Mucosa of descending colon (tissue), 3 donors: ENCODE data around the gene CDKAL1. TPM values are rescaled to one million over a fixed set of nuclear protein-coding genes. Genes with fewer than 3 reads are reported as not detected.

Experiments
- ATAC-seq: fragments of 200-7000 bp; cut with Tn5 transposase; one replicate; pipeline ENCODE4 v1.9.1; 2020; ENCODE audit warnings: mild to moderate bottlenecking, moderate library complexity
- DNase-seq, 3 donors: peaks; one replicate each; pipeline ENCODE4 v3.0.0-alpha.2; 2020
- H3K36me3 ChIP-seq: fragments of 200-600 bp; one replicate; pipeline ENCODE4 v1.8.0; 2021; ENCODE audit warnings: low read depth, mild to moderate bottlenecking
- H3K4me1 ChIP-seq: fragments of 200-600 bp; one replicate; pipeline ENCODE4 v1.8.0; 2021; ENCODE audit warnings: low read depth, mild to moderate bottlenecking
- H3K4me3 ChIP-seq: fragments of 200-600 bp; one replicate; pipeline ENCODE4 v1.8.0; 2021; ENCODE audit warnings: mild to moderate bottlenecking
- H3K9me3 ChIP-seq: fragments of 200-600 bp; one replicate; pipeline ENCODE4 v1.8.0; 2021; ENCODE audit warnings: mild to moderate bottlenecking
- intact Hi-C, 2 donors: fragments of 100-400 bp; cut with DNase I in 1 of 2; cut with micrococcal nuclease in 1 of 2; formaldehyde crosslinking; loops; one replicate each; pipeline versions ENCODE4 v1.11.0 to v1.11.1; 2022; cut with DNase I, micrococcal nuclease
- total RNA-seq, 3 donors: library from RNA; stranded (reverse); fragmentation: NEBNext Ultra II Directional in 2 of 3; extraction: Animal tissue kit (Norgen Biotek cat#: 25700) in 2 of 3; gene quantifications; one replicate each; pipeline versions ENCODE4 v1.2.1 to v1.2.4, GENCODE V29; 2021 to 2023
- TF ChIP-seq, protein P1 (sequence below): fragments of 200-600 bp; IDR thresholded peaks from one replicate; pipeline ENCODE4 v1.8.0; 2022; ENCODE audit warnings: antibody characterized with exemption, mild to moderate bottlenecking
- donor health status: DM: no; HTN: no; CAD: no; lungs with moderate emphysema.
- donor health status: DM: no; HTN: no; CAD: no.
- donor health status: DM: no; HTN: yes; CAD: no.

CDKAL1 gene
- total RNA-seq, 3 donors from 2014 or later, result 13.4 to 15.5 (median 15.3) TPM

DNA sequence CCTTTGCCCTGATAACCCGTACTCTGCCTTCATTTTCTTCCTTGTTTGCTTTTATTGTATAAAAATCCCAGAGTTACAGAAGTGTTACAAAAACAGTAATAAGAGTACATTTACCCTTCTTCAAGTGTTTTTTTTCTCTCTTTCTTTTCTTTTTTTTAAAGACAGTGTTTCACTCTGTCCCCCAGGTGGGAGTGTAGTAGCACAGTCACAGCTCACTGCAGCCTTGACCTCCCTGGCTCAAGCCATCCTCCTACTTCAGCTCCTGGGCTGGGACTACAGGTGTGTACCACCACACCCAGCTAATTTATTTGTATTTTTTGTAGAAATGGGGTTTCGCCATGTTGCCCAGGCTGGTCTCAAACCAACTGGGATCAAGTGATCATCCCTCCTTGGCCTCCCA is 402.7 kb downstream of the CDKAL1 start:
- Histone ChIP-seq H3K9me3 (no peaks in the 10 kb centered on the region), H3K4me1 (peaks cover 17% of the 10 kb centered on the region), H3K36me3 (no peaks in the 10 kb centered on the region), H3K4me3 (no peak overlapping the region)
- ATAC-seq, result no peak
- intact Hi-C loops, result no loop called here
- TF ChIP-seq, protein P1, sequence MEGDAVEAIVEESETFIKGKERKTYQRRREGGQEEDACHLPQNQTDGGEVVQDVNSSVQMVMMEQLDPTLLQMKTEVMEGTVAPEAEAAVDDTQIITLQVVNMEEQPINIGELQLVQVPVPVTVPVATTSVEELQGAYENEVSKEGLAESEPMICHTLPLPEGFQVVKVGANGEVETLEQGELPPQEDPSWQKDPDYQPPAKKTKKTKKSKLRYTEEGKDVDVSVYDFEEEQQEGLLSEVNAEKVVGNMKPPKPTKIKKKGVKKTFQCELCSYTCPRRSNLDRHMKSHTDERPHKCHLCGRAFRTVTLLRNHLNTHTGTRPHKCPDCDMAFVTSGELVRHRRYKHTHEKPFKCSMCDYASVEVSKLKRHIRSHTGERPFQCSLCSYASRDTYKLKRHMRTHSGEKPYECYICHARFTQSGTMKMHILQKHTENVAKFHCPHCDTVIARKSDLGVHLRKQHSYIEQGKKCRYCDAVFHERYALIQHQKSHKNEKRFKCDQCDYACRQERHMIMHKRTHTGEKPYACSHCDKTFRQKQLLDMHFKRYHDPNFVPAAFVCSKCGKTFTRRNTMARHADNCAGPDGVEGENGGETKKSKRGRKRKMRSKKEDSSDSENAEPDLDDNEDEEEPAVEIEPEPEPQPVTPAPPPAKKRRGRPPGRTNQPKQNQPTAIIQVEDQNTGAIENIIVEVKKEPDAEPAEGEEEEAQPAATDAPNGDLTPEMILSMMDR, result no peak
- no peak for DNase-seq

DNA sequence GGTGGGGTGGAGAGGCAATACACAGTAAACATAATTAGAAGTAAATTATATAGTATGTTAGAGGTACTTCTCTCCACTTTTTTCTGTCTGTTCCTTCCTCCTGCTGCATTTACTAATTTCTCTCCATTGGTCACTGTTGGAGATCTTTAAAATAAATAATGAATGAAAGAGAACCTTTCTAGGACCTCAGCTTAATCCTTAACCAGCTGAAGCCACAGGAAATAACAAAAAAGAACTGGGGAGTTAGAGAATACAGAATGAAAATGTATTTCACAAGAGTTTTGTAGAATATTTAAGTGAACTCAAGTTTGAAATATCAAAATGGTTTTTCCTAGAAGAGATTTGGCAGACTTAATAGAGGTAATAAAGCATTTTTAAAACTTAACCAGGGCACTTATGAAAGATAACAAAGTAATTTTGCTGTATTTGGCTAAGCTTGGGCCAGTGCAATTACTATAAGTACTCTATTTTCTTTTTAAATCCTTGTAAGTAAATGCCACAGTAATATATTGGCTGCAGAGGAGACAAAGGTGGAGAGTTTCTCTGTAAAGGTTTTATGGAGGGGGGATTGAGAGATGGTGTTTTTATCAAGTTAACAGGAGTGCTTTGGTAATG is 405.0 kb downstream of the CDKAL1 start:
- TF ChIP-seq, protein P1, result no peak
- Histone ChIP-seq H3K4me1 (peaks cover 7% of the 10 kb centered on the region), H3K36me3 (no peaks in the 10 kb centered on the region), H3K4me3 (no peak overlapping the region), H3K9me3 (peaks cover 7% of the 10 kb centered on the region)
- no peak for ATAC-seq
- DNase-seq, result no peak
- intact Hi-C loops, result no loop called here

DNA sequence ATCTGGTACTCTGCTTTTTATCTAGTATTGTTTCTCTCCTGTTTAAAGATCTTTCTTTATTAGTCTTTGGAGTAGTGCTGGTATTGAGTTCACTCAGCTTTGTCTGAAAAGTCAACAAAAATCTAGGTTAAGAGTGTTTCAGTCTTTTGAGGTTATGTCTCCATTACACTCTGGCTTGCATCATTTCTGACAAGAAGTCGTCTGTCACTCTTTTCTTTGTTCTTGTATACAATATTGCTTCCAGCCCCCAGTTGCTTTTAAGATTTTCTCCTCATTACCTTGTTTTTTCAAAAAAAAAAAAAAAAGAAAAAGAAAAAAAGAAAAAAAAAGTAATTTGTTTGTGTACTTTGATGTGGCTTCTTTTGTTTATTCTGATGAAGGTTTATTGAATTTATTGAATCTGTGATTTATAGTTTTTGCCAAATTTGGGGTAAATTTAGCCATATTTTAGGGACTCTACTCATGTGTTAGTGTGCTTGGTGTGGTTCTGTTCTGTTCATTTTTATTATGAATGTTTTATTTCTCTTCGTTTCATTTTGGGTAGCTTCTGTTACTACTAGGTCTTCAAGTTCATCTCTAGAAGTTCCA is 408.9 kb downstream of the CDKAL1 start:
- Histone ChIP-seq H3K4me3 (no peak overlapping the region), H3K9me3 (peaks cover 7% of the 10 kb centered on the region), H3K36me3 (no peaks in the 10 kb centered on the region), H3K4me1 (peaks cover 7% of the 10 kb centered on the region)
- intact Hi-C loops, result no loop called here
- TF ChIP-seq, protein P1, result no peak
- no peak for ATAC-seq
- no peak for DNase-seq

DNA sequence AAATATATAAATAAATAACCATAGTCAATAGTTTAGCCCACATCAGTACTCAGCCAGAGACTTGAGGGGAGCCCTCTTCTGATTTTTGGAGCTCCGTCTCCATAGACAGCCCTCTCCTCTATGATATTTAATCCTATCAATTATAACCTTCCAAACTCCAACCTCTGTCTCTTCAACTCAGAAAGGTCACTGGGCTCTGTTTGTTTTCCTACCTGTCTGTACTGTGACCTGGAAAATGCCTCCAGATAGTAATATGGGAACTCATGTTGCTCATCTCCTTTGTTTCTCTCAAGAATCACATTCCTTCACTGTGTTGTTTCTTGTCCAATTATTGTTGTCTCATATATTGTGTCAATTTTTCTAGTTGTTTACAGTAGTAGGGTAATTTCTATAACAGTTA is 409.7 kb downstream of the CDKAL1 start:
- no peak overlapping the region for H3K4me3 ChIP-seq
- DNase-seq (no peak), ATAC-seq (no peak)
- TF ChIP-seq, protein P1, result no peak
- H3K9me3 ChIP-seq, result peaks cover 7% of the 10 kb centered on the region
- peaks cover 7% of the 10 kb centered on the region for H3K4me1 ChIP-seq
- no peaks in the 10 kb centered on the region for H3K36me3 ChIP-seq
- intact Hi-C loops, result no loop called here

DNA sequence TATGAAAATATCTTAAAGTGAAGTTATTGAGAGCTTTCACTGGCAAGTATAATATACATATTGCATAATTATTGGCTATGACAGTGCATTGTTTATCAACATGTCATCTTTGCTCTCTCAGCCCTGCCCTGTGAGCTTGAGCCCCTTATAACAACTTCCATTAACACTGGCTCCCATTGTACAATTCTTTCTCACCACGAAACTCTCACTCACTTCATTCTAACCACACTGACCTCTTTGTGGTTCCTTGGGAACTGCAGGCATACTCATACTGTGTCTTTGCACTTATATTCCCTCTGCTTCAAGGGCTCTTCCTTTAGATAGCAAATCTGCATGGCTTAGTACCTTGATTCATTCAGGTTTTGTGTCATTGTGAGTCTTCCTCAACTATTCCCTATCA is 411.8 kb downstream of the CDKAL1 start:
- intact Hi-C loops, result no loop called here
- DNase-seq, result no peak
- Histone ChIP-seq H3K9me3 (peaks cover 7% of the 10 kb centered on the region), H3K4me1 (no peaks in the 10 kb centered on the region), H3K4me3 (no peak overlapping the region), H3K36me3 (no peaks in the 10 kb centered on the region)
- TF ChIP-seq, protein P1, result no peak
- ATAC-seq, result no peak
